Measurements from ENCODE around the gene SSX2IP.

DNA sequence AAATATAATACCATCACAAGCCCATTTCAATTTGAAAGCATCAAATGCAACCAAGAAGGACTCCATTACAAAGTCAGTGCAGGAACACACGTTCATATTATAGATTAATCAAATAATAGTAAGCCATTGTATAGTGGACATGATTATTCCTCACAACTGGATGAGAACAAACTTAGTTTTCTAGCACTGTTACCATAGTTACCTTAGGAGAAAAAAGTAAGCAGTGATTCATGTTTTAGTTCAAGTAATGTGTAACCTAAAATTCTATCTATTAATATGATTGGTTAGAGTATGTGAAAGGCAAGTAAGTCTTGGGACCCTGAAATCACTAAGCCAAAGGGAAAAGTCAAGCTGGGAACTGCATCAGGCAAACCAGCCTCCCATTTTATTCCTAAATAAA lies 15.2 kb downstream of the SSX2IP start:
- TF ChIP-seq, protein P1, sequence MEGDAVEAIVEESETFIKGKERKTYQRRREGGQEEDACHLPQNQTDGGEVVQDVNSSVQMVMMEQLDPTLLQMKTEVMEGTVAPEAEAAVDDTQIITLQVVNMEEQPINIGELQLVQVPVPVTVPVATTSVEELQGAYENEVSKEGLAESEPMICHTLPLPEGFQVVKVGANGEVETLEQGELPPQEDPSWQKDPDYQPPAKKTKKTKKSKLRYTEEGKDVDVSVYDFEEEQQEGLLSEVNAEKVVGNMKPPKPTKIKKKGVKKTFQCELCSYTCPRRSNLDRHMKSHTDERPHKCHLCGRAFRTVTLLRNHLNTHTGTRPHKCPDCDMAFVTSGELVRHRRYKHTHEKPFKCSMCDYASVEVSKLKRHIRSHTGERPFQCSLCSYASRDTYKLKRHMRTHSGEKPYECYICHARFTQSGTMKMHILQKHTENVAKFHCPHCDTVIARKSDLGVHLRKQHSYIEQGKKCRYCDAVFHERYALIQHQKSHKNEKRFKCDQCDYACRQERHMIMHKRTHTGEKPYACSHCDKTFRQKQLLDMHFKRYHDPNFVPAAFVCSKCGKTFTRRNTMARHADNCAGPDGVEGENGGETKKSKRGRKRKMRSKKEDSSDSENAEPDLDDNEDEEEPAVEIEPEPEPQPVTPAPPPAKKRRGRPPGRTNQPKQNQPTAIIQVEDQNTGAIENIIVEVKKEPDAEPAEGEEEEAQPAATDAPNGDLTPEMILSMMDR (IDR thresholded peaks at IDR 0.05; ENCODE audit: low read depth, low read length, poor library complexity, severe bottlenecking), result no peak
- no peak for TF ChIP-seq EZH2phosphoT487 (IDR thresholded peaks at IDR 0.05; ENCODE audit: borderline replicate concordance, low read length)

Measured in DOHH2 (cell line).